WTC11 (cell line): ENCODE measurements around the gene C2CD4A. TPM values are rescaled to one million over a fixed set of nuclear protein-coding genes. Genes with fewer than 3 reads are reported as not detected.
"Not testable (repeated sequence)": the region's sequence is repeated elsewhere in the genome, so short reads cannot be mapped to it uniquely, and the experiment has no call there.

Experiments
- ATAC-seq: fragments of 200-7000 bp; cut with Tn5 transposase; 2 replicates; pipeline ENCODE4 v1.10.0; 2021; ENCODE audit warnings: mild to moderate bottlenecking, moderate library complexity
- CTCF ChIA-PET: fragments of 300-600 bp; sonication (Branson Sonifier 250); formaldehyde crosslinking; loops from one replicate; lab custom pipeline; 2021; ENCODE audit warnings: antibody characterized with exemption; lab: Charles Lee
- POLR2A ChIA-PET: fragments of 350-600 bp; sonication (Branson Sonifier 250); formaldehyde crosslinking; loops from one replicate; lab custom pipeline; 2021; ENCODE audit warnings: antibody characterized with exemption; lab: Charles Lee
- DNase-seq: peaks from one replicate; pipeline ENCODE4 v3.0.0; 2021; ENCODE audit warnings: low spot score
- H3K27ac Mint-ChIP-seq: 2 replicates; pipeline ENCODE4 v1.8.0; 2021; ENCODE audit warnings: mixed read lengths
- H3K27me3 Mint-ChIP-seq: 2 replicates; pipeline ENCODE4 v1.8.0; 2021; ENCODE audit warnings: low read depth, mild to moderate bottlenecking, moderate library complexity, mixed read lengths
- H3K36me3 Mint-ChIP-seq: 2 replicates; pipeline ENCODE4 v1.8.0; 2021; ENCODE audit warnings: mixed read lengths
- H3K4me1 Mint-ChIP-seq: 2 replicates; pipeline ENCODE4 v1.8.0; 2022; ENCODE audit warnings: mixed read lengths
- H3K4me3 Mint-ChIP-seq: 2 replicates; pipeline ENCODE4 v1.8.0; 2021; ENCODE audit warnings: mild to moderate bottlenecking, moderate library complexity, mixed read lengths
- H3K9me3 Mint-ChIP-seq: 2 replicates; pipeline ENCODE4 v1.8.0; 2021; ENCODE audit warnings: mixed read lengths
- CREM ChIP-seq: sonication (generic); formaldehyde crosslinking; IDR thresholded peaks from 2 replicates; pipeline ENCODE4 v1.8.1; 2022; ENCODE audit warnings: mild to moderate bottlenecking, missing genetic modification reagents, moderate library complexity
- E2F1 ChIP-seq: sonication (generic); formaldehyde crosslinking; IDR thresholded peaks from 2 replicates; pipeline ENCODE4 v1.8.0; 2022; ENCODE audit warnings: mild to moderate bottlenecking, missing genetic modification reagents
- ELF4 ChIP-seq: sonication (generic); formaldehyde crosslinking; IDR thresholded peaks from 2 replicates; pipeline ENCODE4 v1.8.1; 2022; ENCODE audit warnings: low read depth, mild to moderate bottlenecking, moderate library complexity, missing genetic modification reagents
- FOXK1 ChIP-seq: sonication (generic); formaldehyde crosslinking; IDR thresholded peaks from 2 replicates; pipeline ENCODE4 v1.8.0; 2022; ENCODE audit warnings: mild to moderate bottlenecking, moderate library complexity, missing genetic modification reagents
- FOXP1 ChIP-seq: sonication (generic); formaldehyde crosslinking; IDR thresholded peaks from 2 replicates; pipeline ENCODE4 v1.8.0; 2022; ENCODE audit warnings: missing genetic modification reagents, mild to moderate bottlenecking, moderate library complexity, borderline replicate concordance
- GABPB1 ChIP-seq: sonication (generic); formaldehyde crosslinking; IDR thresholded peaks from 2 replicates; pipeline ENCODE4 v1.8.1; 2023; ENCODE audit warnings: mild to moderate bottlenecking, missing genetic modification reagents
- JUN ChIP-seq: sonication (generic); formaldehyde crosslinking; IDR thresholded peaks from 2 replicates; pipeline ENCODE4 v1.8.0; 2023; ENCODE audit warnings: mild to moderate bottlenecking, missing genetic modification reagents
- OVOL2 ChIP-seq: fragments of 250-450 bp; sonication (Bioruptor Pico); IDR thresholded peaks from 2 replicates; pipeline ENCODE4 v1.9.0; 2021; ENCODE audit warnings: mild to moderate bottlenecking, borderline replicate concordance
- STAT6 ChIP-seq: sonication (generic); formaldehyde crosslinking; conservative IDR thresholded peaks from 2 replicates; pipeline ENCODE4 v1.8.1; 2023; ENCODE audit warnings: mild to moderate bottlenecking, low read depth, missing genetic modification reagents, moderate library complexity
- TEAD1 ChIP-seq: sonication (generic); formaldehyde crosslinking; IDR thresholded peaks from 2 replicates; pipeline ENCODE4 v1.8.0; 2022; ENCODE audit warnings: mild to moderate bottlenecking, missing genetic modification reagents
- ZMAT4 ChIP-seq: fragments of 250-450 bp; sonication (Bioruptor Pico); IDR thresholded peaks from 2 replicates; pipeline ENCODE4 v1.9.0; 2021; ENCODE audit warnings: mild to moderate bottlenecking
- ZNF423 ChIP-seq: fragments of 250-450 bp; sonication (Bioruptor Pico); IDR thresholded peaks from 2 replicates; pipeline ENCODE4 v2.1.2; 2022; ENCODE audit warnings: mild to moderate bottlenecking, moderate library complexity
- ZNF512 ChIP-seq: sonication (generic); formaldehyde crosslinking; IDR thresholded peaks from 2 replicates; pipeline ENCODE4 v1.8.1; 2022; ENCODE audit warnings: missing genetic modification reagents, borderline replicate concordance
- total RNA-seq: library from RNA; stranded (reverse); gene quantifications from 3 replicates; pipeline ENCODE4 v1.2.3, GENCODE V29; 2021
- TF ChIP-seq, protein P1 (sequence below): sonication (generic); formaldehyde crosslinking; IDR thresholded peaks from 2 replicates; pipeline ENCODE4 v1.8.1; 2023; ENCODE audit warnings: mild to moderate bottlenecking, missing genetic modification reagents, moderate library complexity

C2CD4A gene
- total RNA-seq, 1 experiment from 2014 or later, result 0.42 TPM

DNA sequence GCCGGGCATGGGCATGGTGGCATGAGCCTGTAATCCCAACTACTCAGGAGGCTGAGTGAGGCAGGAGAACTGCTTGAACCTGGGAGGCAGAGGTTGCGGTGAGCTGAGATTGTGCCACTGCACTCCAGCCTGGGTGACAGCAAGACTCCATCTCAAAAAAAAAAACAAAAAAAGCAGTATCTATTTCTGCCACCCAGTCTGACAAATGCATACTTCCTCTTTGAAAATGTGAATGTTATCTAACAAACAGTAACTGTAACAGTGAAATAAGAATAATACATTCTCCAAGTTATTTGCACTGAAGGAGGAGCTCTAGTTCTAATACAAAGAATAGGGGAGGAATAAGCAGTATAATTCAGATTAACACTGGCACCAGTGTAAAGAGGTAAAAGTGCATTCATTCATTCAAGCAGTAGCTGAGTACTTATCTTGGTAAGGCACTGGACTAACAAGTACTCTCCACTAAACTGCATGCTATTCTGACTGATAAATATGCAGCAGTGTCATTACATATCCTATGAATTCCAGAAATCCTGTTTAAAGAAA, 19.4 kb upstream of the C2CD4A start (continued):
- TF ChIP-seq TEAD1 (CRISPR knock-in tag) (no peak), ZNF512 (CRISPR knock-in tag) (no peak)

GRCh38 chr15:62048254-62048653, 18.5 kb upstream of the C2CD4A start:
- H3K9me3 Mint-ChIP-seq, POLR2A ChIA-PET, H3K27ac Mint-ChIP-seq, H3K4me1 Mint-ChIP-seq, CTCF ChIA-PET, DNase-seq, H3K4me3 Mint-ChIP-seq, H3K27me3 Mint-ChIP-seq, H3K36me3 Mint-ChIP-seq, ATAC-seq: not testable (repeated sequence)

DNA sequence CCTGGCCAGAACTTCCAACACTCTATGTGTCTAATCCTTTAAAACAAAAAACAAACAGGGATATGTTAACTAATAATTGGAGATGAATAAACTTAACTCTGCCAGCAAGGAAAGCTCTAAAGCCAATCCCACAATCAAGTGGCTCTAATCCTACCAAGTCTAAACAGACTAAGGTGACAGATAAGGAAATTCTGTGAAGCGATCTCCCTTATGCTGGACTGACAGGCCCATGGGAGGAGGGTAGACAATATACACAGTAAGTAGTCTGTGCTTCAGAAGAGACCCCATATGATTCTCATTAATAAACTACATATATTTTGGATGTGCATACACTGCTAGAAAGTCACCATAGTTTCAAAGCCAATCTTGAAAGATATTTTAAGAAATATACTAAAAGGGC, 16.7 kb upstream of the C2CD4A start:
- H3K27me3 Mint-ChIP-seq, result no peaks in the 10 kb centered on the region
- H3K27ac Mint-ChIP-seq, result no peak overlapping the region
- DNase-seq (no peak), ATAC-seq (no peak)
- H3K36me3 Mint-ChIP-seq, result peaks cover 3% of the 10 kb centered on the region
- TF ChIP-seq GABPB1 (CRISPR knock-in tag), result no peak
- TF ChIP-seq CREM, result no peak
- TF ChIP-seq OVOL2, result no peak
- no peak for TF ChIP-seq STAT6 (CRISPR knock-in tag)
- TF ChIP-seq JUN, result no peak
- no peak for TF ChIP-seq ELF4 (CRISPR knock-in tag)
- TF ChIP-seq ZNF423 (CRISPR knock-in tag), result no peak
- TF ChIP-seq ZMAT4 (CRISPR knock-in tag), result no peak
- TF ChIP-seq FOXK1, result no peak
- TF ChIP-seq, protein P1, sequence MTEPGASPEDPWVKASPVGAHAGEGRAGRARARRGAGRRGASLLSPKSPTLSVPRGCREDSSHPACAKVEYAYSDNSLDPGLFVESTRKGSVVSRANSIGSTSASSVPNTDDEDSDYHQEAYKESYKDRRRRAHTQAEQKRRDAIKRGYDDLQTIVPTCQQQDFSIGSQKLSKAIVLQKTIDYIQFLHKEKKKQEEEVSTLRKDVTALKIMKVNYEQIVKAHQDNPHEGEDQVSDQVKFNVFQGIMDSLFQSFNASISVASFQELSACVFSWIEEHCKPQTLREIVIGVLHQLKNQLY (CRISPR knock-in tag), result no peak
- H3K9me3 Mint-ChIP-seq, result 0 out of 2 replicates have a peak, but pooled peaks cover 6% of the 10 kb centered on the region
- H3K4me3 Mint-ChIP-seq, result no peak overlapping the region
- ChIA-PET POLR2A (no interaction called here), CTCF (no interaction called here)
- H3K4me1 Mint-ChIP-seq, result peaks cover 8% of the 10 kb centered on the region; the same call in 1 of the 2 replicates

GRCh38 chr15:62051166-62051565, 15.6 kb upstream of the C2CD4A start:
- ChIA-PET CTCF (no interaction called here), POLR2A (no interaction called here)
- no peaks in the 10 kb centered on the region for H3K27me3 Mint-ChIP-seq

More at GRCh38 chr15:62051166-62051565, 15.6 kb upstream of the C2CD4A start:
- TF ChIP-seq FOXP1 (no peak), E2F1 (CRISPR knock-in tag) (no peak)
- ATAC-seq (no peak), DNase-seq (no peak)
- Mint-ChIP-seq H3K27ac (no peak overlapping the region), H3K9me3 (0 out of 2 replicates have a peak, but pooled peaks cover 6% of the 10 kb centered on the region), H3K36me3 (peaks cover 3% of the 10 kb centered on the region), H3K4me1 (peaks cover 8% of the 10 kb centered on the region; the same call in 1 of the 2 replicates), H3K4me3 (no peak overlapping the region)
